SK-N-SH treated with all-trans-retinoic acid at 6 μM for 48 hours (cell line): Measurements from ENCODE around the gene FBLIM1.

Experiments used
- ATAC-seq: fragments of 200-7000 bp; cut with Tn5 transposase; 3 replicates; pipeline ENCODE4 v1.9.1; 2020; ENCODE audit warnings: mild to moderate bottlenecking, moderate library complexity
- ARNTL ChIP-seq: fragments of 450-650 bp; formaldehyde crosslinking; IDR thresholded peaks from 2 replicates; pipeline ENCODE4 v1.5.0; 2020; ENCODE audit warnings: low read depth, mild to moderate bottlenecking, moderate library complexity, borderline replicate concordance
- BACH2 ChIP-seq: fragments of 250-450 bp; sonication (Bioruptor Pico); IDR thresholded peaks from 2 replicates; pipeline ENCODE4 v1.9.0; 2021; ENCODE audit warnings: mild to moderate bottlenecking, borderline replicate concordance
- CREB5 ChIP-seq: fragments of 250-450 bp; sonication (Bioruptor Pico); IDR thresholded peaks from 2 replicates; pipeline ENCODE4 v1.5.1; 2020; ENCODE audit warnings: low read depth, mild to moderate bottlenecking, moderate library complexity
- CSDC2 ChIP-seq: fragments of 250-450 bp; sonication (Bioruptor Pico); IDR thresholded peaks from 2 replicates; pipeline ENCODE4 v1.5.0; 2020; ENCODE audit warnings: mild to moderate bottlenecking, moderate library complexity
- CSRNP3 ChIP-seq: fragments of 250-450 bp; sonication (Bioruptor Pico); IDR thresholded peaks from 2 replicates; pipeline ENCODE4 v1.5.1; 2021; ENCODE audit warnings: mild to moderate bottlenecking, moderate library complexity
- ESRRG ChIP-seq: fragments of 250-450 bp; sonication (Bioruptor Pico); IDR thresholded peaks from 2 replicates; pipeline ENCODE4 v1.6.1; 2021; ENCODE audit warnings: mild to moderate bottlenecking
- GLIS3 ChIP-seq: fragments of 250-450 bp; sonication (Bioruptor Pico); IDR thresholded peaks from 2 replicates; pipeline ENCODE4 v1.5.0; 2020; ENCODE audit warnings: mild to moderate bottlenecking, moderate library complexity
- ISL1 ChIP-seq: fragments of 250-450 bp; sonication (Bioruptor Pico); IDR thresholded peaks from 2 replicates; pipeline ENCODE4 v2.1.2; 2022; ENCODE audit warnings: mild to moderate bottlenecking, moderate library complexity
- PATZ1 ChIP-seq: fragments of 250-450 bp; sonication (Bioruptor Pico); IDR thresholded peaks from 2 replicates; pipeline ENCODE4 v1.8.0; 2020; ENCODE audit warnings: mild to moderate bottlenecking, moderate library complexity, borderline replicate concordance
- PPARA ChIP-seq: fragments of 250-450 bp; sonication (Bioruptor Pico); IDR thresholded peaks from 2 replicates; pipeline ENCODE4 v1.5.0; 2020; ENCODE audit warnings: mild to moderate bottlenecking, borderline replicate concordance
- RARB ChIP-seq: fragments of 250-450 bp; sonication (Bioruptor Pico); IDR thresholded peaks from 2 replicates; pipeline ENCODE4 v1.8.0; 2021; ENCODE audit warnings: mild to moderate bottlenecking, moderate library complexity
- TCF4 ChIP-seq: fragments of 250-450 bp; sonication (Bioruptor Pico); IDR thresholded peaks from 2 replicates; pipeline ENCODE4 v1.8.0; 2021; ENCODE audit warnings: mild to moderate bottlenecking, moderate library complexity, borderline replicate concordance
- TOX ChIP-seq: fragments of 250-450 bp; sonication (Bioruptor Pico); IDR thresholded peaks from 2 replicates; pipeline ENCODE4 v1.8.0; 2021; ENCODE audit warnings: mild to moderate bottlenecking, moderate library complexity, borderline replicate concordance
- ZC3H10 ChIP-seq: fragments of 250-450 bp; sonication (Bioruptor Pico); IDR thresholded peaks from 2 replicates; pipeline ENCODE4 v1.5.1; 2021; ENCODE audit warnings: mild to moderate bottlenecking, moderate library complexity
- ZFP3 ChIP-seq: fragments of 250-450 bp; sonication (Bioruptor Pico); IDR thresholded peaks from 2 replicates; pipeline ENCODE4 v1.5.0; 2020; ENCODE audit warnings: mild to moderate bottlenecking, moderate library complexity
- ZFP30 ChIP-seq: fragments of 450-650 bp; formaldehyde crosslinking; IDR thresholded peaks from 2 replicates; pipeline ENCODE4 v1.5.0; 2022; ENCODE audit warnings: mild to moderate bottlenecking, moderate library complexity
- ZNF8 ChIP-seq: fragments of 450-650 bp; formaldehyde crosslinking; IDR thresholded peaks from 2 replicates; pipeline ENCODE4 v1.5.0; 2020; ENCODE audit warnings: mild to moderate bottlenecking, moderate library complexity
- TF ChIP-seq, protein P1 (sequence below): fragments of 250-450 bp; sonication (Bioruptor Pico); IDR thresholded peaks from 2 replicates; pipeline ENCODE4 v1.8.0; 2021; ENCODE audit warnings: low read depth, mild to moderate bottlenecking, moderate library complexity, borderline replicate concordance
- TF ChIP-seq, protein P2 (sequence below): fragments of 250-450 bp; sonication (Bioruptor Pico); IDR thresholded peaks from 2 replicates; pipeline ENCODE4 v1.5.0; 2020; ENCODE audit warnings: mild to moderate bottlenecking, moderate library complexity

The FBLIM1 gene

DNA sequence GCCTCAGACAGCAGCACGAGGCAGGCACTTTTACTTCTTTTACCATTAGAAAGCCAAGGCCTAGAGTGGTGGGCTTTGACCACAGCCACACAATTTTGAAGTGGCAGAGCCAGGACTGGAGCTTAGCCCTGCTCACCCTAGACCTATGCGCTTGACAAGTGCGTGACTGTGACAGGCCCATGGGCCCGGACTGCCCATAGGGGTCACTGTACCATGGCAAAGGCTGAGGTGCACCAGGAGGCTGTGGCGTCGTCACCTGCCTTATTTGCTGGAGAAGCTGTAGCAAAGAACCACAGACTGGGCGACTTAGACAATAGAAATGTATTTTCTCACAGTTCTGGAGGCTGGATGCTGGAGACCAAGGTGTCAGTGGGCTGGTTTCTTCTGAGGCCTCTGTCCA lies 18.9 kb upstream of the FBLIM1 start (continued):
- TF ChIP-seq ARNTL (no peak), CSRNP3 (CRISPR knock-in tag) (no peak), CREB5 (CRISPR knock-in tag) (no peak), TOX (no peak), BACH2 (no peak)

- ATAC-seq, result peak; percentile 86
- no peak for TF ChIP-seq ARNTL
- TF ChIP-seq ESRRG (CRISPR knock-in tag), result no peak
- TF ChIP-seq GLIS3 (CRISPR knock-in tag), result no peak
- no peak for TF ChIP-seq ISL1 (CRISPR knock-in tag)
- TF ChIP-seq TCF4, result no peak
- no peak for TF ChIP-seq TOX
- TF ChIP-seq, protein P1, sequence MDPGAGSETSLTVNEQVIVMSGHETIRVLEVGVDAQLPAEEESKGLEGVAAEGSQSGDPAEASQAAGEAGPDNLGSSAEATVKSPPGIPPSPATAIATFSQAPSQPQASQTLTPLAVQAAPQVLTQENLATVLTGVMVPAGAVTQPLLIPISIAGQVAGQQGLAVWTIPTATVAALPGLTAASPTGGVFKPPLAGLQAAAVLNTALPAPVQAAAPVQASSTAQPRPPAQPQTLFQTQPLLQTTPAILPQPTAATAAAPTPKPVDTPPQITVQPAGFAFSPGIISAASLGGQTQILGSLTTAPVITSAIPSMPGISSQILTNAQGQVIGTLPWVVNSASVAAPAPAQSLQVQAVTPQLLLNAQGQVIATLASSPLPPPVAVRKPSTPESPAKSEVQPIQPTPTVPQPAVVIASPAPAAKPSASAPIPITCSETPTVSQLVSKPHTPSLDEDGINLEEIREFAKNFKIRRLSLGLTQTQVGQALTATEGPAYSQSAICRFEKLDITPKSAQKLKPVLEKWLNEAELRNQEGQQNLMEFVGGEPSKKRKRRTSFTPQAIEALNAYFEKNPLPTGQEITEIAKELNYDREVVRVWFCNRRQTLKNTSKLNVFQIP (CRISPR knock-in tag), result no peak
- TF ChIP-seq, protein P2, sequence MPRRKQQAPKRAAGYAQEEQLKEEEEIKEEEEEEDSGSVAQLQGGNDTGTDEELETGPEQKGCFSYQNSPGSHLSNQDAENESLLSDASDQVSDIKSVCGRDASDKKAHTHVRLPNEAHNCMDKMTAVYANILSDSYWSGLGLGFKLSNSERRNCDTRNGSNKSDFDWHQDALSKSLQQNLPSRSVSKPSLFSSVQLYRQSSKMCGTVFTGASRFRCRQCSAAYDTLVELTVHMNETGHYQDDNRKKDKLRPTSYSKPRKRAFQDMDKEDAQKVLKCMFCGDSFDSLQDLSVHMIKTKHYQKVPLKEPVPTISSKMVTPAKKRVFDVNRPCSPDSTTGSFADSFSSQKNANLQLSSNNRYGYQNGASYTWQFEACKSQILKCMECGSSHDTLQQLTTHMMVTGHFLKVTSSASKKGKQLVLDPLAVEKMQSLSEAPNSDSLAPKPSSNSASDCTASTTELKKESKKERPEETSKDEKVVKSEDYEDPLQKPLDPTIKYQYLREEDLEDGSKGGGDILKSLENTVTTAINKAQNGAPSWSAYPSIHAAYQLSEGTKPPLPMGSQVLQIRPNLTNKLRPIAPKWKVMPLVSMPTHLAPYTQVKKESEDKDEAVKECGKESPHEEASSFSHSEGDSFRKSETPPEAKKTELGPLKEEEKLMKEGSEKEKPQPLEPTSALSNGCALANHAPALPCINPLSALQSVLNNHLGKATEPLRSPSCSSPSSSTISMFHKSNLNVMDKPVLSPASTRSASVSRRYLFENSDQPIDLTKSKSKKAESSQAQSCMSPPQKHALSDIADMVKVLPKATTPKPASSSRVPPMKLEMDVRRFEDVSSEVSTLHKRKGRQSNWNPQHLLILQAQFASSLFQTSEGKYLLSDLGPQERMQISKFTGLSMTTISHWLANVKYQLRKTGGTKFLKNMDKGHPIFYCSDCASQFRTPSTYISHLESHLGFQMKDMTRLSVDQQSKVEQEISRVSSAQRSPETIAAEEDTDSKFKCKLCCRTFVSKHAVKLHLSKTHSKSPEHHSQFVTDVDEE (CRISPR knock-in tag), result no peak
- TF ChIP-seq BACH2, result no peak
- TF ChIP-seq CSRNP3 (CRISPR knock-in tag), result no peak
- no peak for TF ChIP-seq CREB5 (CRISPR knock-in tag)
- TF ChIP-seq ZC3H10 (CRISPR knock-in tag), result no peak
- TF ChIP-seq RARB (CRISPR knock-in tag), result no peak
- TF ChIP-seq ZFP30 (CRISPR knock-in tag), result no peak
- no peak for TF ChIP-seq ZFP3 (CRISPR knock-in tag)
- TF ChIP-seq PPARA (CRISPR knock-in tag), result no peak
- no peak for TF ChIP-seq PATZ1 (CRISPR knock-in tag)
- no peak for TF ChIP-seq CSDC2 (CRISPR knock-in tag)
- TF ChIP-seq ZNF8 (CRISPR knock-in tag), result no peak
Observed at GRCh38 chr1:15740924-15741850, 17.4 kb upstream of the FBLIM1 start.
